GM21528 (cell line): Measurements from ENCODE around the gene KRIT1.
"Not testable (repeated sequence)": the region's sequence is repeated elsewhere in the genome, so short reads cannot be mapped to it uniquely, and the experiment has no call there.

Experiments
- ATAC-seq: cut with Tn5 transposase; IDR thresholded peaks from one replicate; pipeline ENCODE4 v1.9.1; 2021; ENCODE audit warnings: mild to moderate bottlenecking, moderate library complexity; ENCODE audit not compliant: unreplicated experiment, low FRiP score

KRIT1 gene

GRCh38 chr7:92251181-92251580 lies 5.5 kb upstream of the KRIT1 start:
- no peak for ATAC-seq

- no peak for ATAC-seq
Observed at GRCh38 chr7:92250603-92251002, 4.9 kb upstream of the KRIT1 start.

GRCh38 chr7:92246360-92247101 lies 817 bp upstream of the KRIT1 start:
- ATAC-seq, result peak; percentile 40

GRCh38 chr7:92244808-92245486 lies 767 bp downstream of the KRIT1 start:
- peak; percentile 8 for ATAC-seq

GRCh38 chr7:92242972-92243371 lies 2.7 kb downstream of the KRIT1 start:
- no peak for ATAC-seq

- ATAC-seq, result no peak
Observed at GRCh38 chr7:92230547-92230946, 15.2 kb downstream of the KRIT1 start.

- ATAC-seq, result no peak
Observed at GRCh38 chr7:92228742-92229141, 17.0 kb downstream of the KRIT1 start.

GRCh38 chr7:92228100-92228499 lies 17.6 kb downstream of the KRIT1 start:
- no peak for ATAC-seq

GRCh38 chr7:92226981-92227380 lies 18.7 kb downstream of the KRIT1 start:
- no peak for ATAC-seq

- ATAC-seq, result no peak
Observed at GRCh38 chr7:92221766-92222165, 23.9 kb downstream of the KRIT1 start.

GRCh38 chr7:92206672-92207071 lies 39.0 kb downstream of the KRIT1 start:
- ATAC-seq, result no peak

- ATAC-seq, result no peak
Observed at GRCh38 chr7:92205987-92206386, 39.7 kb downstream of the KRIT1 start.

GRCh38 chr7:92200791-92201190 lies 44.9 kb downstream of the KRIT1 start:
- ATAC-seq, result no peak

GRCh38 chr7:92192326-92192725 lies 53.4 kb downstream of the KRIT1 start:
- ATAC-seq, result no peak

GRCh38 chr7:92189246-92189645 lies 56.5 kb downstream of the KRIT1 start:
- not testable (repeated sequence) for ATAC-seq

GRCh38 chr7:92184294-92184693 lies 61.4 kb downstream of the KRIT1 start:
- ATAC-seq, result not testable (repeated sequence)

- peak; percentile 100 for ATAC-seq
Observed at GRCh38 chr7:92178928-92179924, 66.5 kb downstream of the KRIT1 start, which contains the start of gene LRRD1. TSS of gene LRRD1 (minus strand) at chr7:92179142. CDS start at chr7:92165202, 13,940 bp downstream.

- no peak for ATAC-seq
Observed at GRCh38 chr7:92177362-92177761, 68.4 kb downstream of the KRIT1 start.

- ATAC-seq, result not testable (repeated sequence)
Observed at GRCh38 chr7:92169529-92169928, 76.2 kb downstream of the KRIT1 start.

- no peak for ATAC-seq
Observed at GRCh38 chr7:92161271-92161670, 84.4 kb downstream of the KRIT1 start.
